ENCODE data around the gene MICALL2. TPM values are rescaled to one million over a fixed set of nuclear protein-coding genes. Genes with fewer than 3 reads are reported as not detected.
"Not testable (repeated sequence)": the region's sequence is repeated elsewhere in the genome, so short reads cannot be mapped to it uniquely, and the experiment has no call there.

Gene MICALL2
- total and polyA plus RNA-seq, 5 donors = 9.7 to 18.7 (median 13.0) TPM

DNA sequence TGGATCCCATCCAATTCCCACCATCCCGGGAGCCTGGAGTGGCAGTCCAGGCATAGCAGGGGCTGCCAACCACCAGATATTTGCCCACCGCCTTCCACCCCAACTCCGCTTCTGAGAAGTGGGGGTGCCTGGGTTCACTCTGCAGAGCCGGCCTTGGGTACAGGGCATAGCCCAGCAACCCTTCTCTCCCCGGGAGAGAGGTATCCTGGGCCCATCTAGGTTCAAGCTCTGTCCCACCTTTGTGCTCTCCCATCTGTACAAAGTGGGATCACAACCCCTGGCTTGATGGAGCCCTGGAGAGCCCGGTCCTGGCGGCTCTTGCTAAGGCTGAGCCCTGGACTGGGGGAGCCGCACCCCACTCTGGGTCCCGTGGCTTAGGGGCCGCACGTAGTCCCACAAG, 12.2 kb downstream of the MICALL2 start:
- H3K27ac ChIP-seq (ENCODE audit: low read length) = no peak overlapping the region
- ATAC-seq (no peak), DNase-seq (no peak)
- no peaks in the 10 kb centered on the region for H3K27me3 ChIP-seq (ENCODE audit: control insufficient read depth, insufficient read depth)
- no peak overlapping the region for H3K4me3 ChIP-seq (ENCODE audit: low read length)
- no peaks in the 10 kb centered on the region for H3K9me3 ChIP-seq (ENCODE audit: control insufficient read depth, low read length)
- 82% methylated on average over 11 of the region's 11 CpGs for WGBS
- intact Hi-C loops (cut with DNase I) = no loop called here
- H3K4me1 ChIP-seq (ENCODE audit: control insufficient read depth, insufficient read depth, low read length) = no peaks in the 10 kb centered on the region

DNA sequence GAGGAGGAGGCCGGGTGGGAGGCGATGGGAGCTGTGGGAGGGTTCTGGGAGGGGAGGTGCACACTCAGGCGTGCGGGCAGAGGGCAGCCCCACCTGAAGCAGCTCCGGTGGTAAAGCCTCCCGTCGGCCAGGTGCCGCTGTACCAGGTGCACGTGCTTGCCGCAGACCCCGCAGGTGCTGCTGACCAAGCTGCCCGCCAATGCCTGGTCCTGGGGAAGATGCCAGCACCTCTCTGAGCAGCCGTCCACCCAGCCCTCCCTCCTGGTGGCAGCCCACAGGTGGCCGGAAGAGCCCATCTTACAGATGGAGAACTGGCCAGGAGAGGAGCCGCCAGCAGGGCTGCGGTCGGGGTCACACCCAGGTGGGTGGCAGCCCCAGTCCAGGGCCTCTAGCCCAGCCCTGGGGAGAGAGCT, 12.6 kb downstream of the MICALL2 start:
- Histone ChIP-seq H3K4me3 (ENCODE audit: low read length) (no peak overlapping the region), H3K4me1 (ENCODE audit: control insufficient read depth, insufficient read depth, low read length) (no peaks in the 10 kb centered on the region), H3K27ac (ENCODE audit: low read length) (no peak overlapping the region), H3K27me3 (ENCODE audit: control insufficient read depth, insufficient read depth) (no peaks in the 10 kb centered on the region), H3K9me3 (ENCODE audit: control insufficient read depth, low read length) (no peaks in the 10 kb centered on the region)
- WGBS = 78% methylated on average over 17 of the region's 17 CpGs
- intact Hi-C loops (cut with DNase I) = no loop called here
- no peak for DNase-seq
- no peak for ATAC-seq

DNA sequence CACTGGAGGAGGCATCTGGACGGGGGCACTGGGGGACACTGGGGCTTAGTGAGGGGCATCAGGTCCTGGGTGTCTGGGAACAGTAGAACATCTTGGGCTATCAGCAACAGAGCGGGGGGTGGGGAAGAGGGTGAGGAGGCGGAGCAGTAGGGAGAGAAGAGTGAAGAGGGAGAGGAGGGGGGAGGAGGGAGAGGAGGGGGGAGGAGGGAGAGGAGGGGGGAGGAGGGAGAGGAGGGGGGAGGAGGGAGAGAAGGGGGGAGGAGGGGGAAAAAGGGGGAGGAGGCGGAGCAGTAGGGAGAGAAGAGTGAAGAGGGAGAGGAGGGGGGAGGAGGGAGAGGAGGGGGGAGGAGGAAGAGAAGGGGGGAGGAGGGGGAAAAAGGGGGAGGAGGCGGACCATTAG, 13.2 kb downstream of the MICALL2 start:
- H3K4me1 ChIP-seq (ENCODE audit: control insufficient read depth, insufficient read depth, low read length); H3K9me3 ChIP-seq (ENCODE audit: control insufficient read depth, low read length); DNase-seq; H3K27me3 ChIP-seq (ENCODE audit: control insufficient read depth, insufficient read depth); H3K4me3 ChIP-seq (ENCODE audit: low read length); H3K27ac ChIP-seq (ENCODE audit: low read length); ATAC-seq; intact Hi-C loops (cut with DNase I): not testable (repeated sequence)
- 87% methylated on average over 4 of the region's 5 CpGs for WGBS

DNA sequence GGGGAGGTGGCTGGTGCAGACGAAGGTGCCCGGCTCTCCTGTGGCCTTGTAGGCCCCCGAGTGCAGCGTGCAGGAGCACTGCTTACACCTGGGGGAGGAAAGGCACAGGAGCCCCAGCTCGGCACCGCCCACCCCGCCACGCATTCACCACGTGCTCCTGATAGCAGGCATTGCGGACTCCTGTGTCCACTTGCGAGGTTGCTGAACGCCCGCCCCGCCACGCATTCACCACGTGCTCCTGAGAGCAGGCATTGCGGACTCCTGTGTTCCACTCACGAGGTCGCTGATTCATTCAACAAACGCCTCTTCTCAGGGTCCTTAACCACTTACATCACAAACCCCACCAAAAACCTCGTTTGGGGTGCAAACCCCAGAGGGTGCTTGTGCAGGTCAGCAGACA, 13.9 kb downstream of the MICALL2 start:
- Histone ChIP-seq H3K27me3 (ENCODE audit: control insufficient read depth, insufficient read depth) (no peaks in the 10 kb centered on the region), H3K27ac (ENCODE audit: low read length) (no peak overlapping the region), H3K9me3 (ENCODE audit: control insufficient read depth, low read length) (no peaks in the 10 kb centered on the region), H3K4me1 (ENCODE audit: control insufficient read depth, insufficient read depth, low read length) (no peaks in the 10 kb centered on the region), H3K4me3 (ENCODE audit: low read length) (no peak overlapping the region)
- intact Hi-C loops (cut with DNase I) = no loop called here
- ATAC-seq = no peak
- WGBS = 92% methylated on average over 21 of the region's 21 CpGs
- DNase-seq = no peak

DNA sequence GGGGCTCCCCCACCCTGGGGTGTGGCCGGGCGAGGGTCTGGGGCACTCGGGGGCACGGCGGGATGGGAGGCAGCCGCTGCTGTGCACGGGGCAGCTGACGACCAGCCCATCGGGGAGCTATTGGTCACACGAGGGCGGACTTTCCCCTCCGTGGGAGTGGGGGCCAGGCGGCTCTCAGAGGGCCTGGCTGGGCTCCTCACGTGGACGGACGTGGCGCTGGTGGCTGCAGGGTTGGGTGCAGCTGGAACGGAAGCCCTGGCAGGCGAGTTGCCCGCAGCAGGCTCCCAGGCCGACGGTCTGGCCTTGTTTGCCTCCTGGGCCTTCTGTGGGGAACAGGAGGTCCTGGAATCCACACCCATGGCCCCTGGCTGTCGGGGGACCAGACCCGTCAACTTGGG, 14.3 kb downstream of the MICALL2 start:
- WGBS = 87% methylated on average over 24 of the region's 24 CpGs
- Histone ChIP-seq H3K9me3 (ENCODE audit: control insufficient read depth, low read length) (no peaks in the 10 kb centered on the region), H3K4me1 (ENCODE audit: control insufficient read depth, insufficient read depth, low read length) (no peaks in the 10 kb centered on the region), H3K4me3 (ENCODE audit: low read length) (no peak overlapping the region), H3K27me3 (ENCODE audit: control insufficient read depth, insufficient read depth) (no peaks in the 10 kb centered on the region), H3K27ac (ENCODE audit: low read length) (no peak overlapping the region)
- DNase-seq (no peak), ATAC-seq (no peak)
- intact Hi-C loops (cut with DNase I) = no loop called here

DNA sequence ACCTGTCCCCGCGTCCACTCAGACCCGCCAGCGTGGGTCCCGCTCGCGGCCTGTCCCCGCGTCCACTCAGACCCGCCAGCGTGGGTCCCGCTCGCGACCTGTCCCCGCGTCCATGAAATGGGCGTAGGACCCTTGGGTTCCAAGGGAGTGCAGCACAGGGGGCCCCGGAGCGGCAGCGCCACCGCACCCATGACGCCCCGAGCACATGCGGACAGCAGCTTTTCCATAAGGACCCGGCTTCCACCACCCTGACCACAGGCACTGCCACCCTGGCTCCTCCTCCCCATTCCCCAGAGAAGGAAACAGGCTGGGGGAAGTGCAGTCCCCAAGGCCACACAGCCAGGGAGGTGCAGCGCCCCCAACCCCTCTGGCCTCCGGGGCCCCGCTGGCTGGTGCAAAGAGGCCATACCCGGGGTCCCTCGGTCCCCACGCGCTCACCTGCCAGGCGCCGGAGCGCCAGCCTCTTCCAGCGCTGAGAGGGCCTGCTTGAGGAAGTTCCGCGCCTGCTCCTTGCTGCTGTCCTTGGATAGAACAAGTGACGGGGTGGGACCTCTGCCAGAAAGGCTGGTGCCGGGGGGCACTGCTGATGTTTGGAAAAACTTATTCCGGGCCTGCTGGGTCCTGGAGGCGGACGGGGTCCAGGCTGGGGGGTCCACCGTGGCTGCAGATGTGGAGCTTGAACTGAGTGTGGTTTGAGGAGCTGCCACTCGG, 14.9 kb downstream of the MICALL2 start:
- 94% methylated on average over 45 of the region's 45 CpGs for WGBS
- H3K4me3 ChIP-seq (ENCODE audit: low read length) = no peak overlapping the region
- intact Hi-C loops (cut with DNase I) = no loop called here
- no peaks in the 10 kb centered on the region for H3K27me3 ChIP-seq (ENCODE audit: control insufficient read depth, insufficient read depth)
- ATAC-seq (no peak), DNase-seq (no peak)
- no peaks in the 10 kb centered on the region for H3K9me3 ChIP-seq (ENCODE audit: control insufficient read depth, low read length)
- no peaks in the 10 kb centered on the region for H3K4me1 ChIP-seq (ENCODE audit: control insufficient read depth, insufficient read depth, low read length)
- H3K27ac ChIP-seq (ENCODE audit: low read length) = no peak overlapping the region

DNA sequence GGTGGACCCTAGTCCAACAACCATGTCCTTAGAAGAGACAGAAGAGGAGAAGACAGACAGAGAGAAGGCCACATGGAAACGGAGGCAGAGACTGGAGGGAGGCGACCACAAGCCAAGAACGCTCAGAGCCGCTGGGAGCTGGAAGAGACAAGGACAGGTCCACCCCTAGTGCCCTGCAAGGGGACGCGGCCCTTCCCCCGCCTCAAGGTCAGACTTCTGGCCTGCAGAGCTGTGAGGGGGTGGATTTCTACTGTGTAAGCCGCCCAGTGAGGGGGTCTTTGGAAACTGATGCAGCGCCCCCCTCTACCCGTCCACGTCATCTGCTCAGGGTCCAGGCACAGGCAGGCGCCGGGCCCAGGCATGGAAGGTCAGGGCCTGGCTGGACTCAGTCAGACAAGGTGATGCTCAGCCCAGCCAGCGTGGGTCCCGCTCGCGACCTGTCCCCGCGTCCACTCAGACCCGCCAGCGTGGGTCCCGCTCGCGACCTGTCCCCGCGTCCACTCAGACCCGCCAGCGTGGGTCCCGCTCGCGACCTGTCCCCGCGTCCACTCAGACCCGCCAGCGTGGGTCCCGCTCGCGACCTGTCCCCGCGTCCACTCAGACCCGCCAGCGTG, 15.6 kb downstream of the MICALL2 start:
- H3K9me3 ChIP-seq (ENCODE audit: control insufficient read depth, low read length); H3K4me3 ChIP-seq (ENCODE audit: low read length); DNase-seq; intact Hi-C loops (cut with DNase I); H3K27me3 ChIP-seq (ENCODE audit: control insufficient read depth, insufficient read depth); ATAC-seq; H3K4me1 ChIP-seq (ENCODE audit: control insufficient read depth, insufficient read depth, low read length); H3K27ac ChIP-seq (ENCODE audit: low read length): not testable (repeated sequence)
- 97% methylated on average over 19 of the region's 42 CpGs for WGBS

DNA sequence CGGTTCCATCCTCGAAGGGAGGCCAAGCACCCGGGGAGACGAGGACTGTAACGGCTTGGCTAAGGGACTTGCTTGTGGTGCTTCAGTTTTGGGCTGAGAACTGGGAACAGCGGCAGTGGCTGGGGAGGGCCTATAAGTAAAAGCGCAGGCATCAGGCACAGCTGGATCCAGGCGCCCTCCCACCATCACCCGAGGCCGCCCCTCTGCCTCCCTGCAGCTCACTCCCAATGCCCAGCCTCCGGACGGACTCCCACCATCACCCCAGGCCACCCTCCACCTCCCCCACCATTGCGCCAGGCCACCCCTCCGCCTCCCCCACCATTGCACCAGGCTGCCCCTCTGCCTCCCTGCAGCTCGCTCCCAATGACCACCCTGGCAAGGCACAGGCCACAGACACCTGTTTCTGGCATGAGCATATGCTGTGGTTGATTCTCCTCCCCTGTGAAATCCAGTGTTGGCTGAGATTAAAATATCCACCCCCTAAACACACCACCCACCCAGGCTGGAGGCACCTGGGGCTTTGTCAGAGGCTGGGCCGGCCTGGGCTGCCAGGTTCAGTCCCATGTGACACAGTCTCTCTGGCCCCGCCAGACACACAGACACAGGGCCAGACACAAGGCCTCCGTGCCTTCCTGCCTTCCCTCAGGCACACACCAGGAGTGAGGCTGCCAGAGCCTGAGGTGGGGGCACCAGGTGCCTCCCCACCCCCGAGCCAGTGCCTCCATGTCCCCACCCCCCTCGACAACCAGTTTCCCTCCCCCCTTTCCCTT, 16.7 kb downstream of the MICALL2 start:
- no peak overlapping the region for H3K27ac ChIP-seq (ENCODE audit: low read length)
- no peak for DNase-seq
- no peak overlapping the region for H3K4me3 ChIP-seq (ENCODE audit: low read length)
- intact Hi-C loops (cut with DNase I) = no loop called here
- H3K9me3 ChIP-seq (ENCODE audit: control insufficient read depth, low read length) = no peaks in the 10 kb centered on the region
- no peaks in the 10 kb centered on the region for H3K4me1 ChIP-seq (ENCODE audit: control insufficient read depth, insufficient read depth, low read length)
- WGBS = 91% methylated on average over 20 of the region's 20 CpGs
- no peak for ATAC-seq
- no peaks in the 10 kb centered on the region for H3K27me3 ChIP-seq (ENCODE audit: control insufficient read depth, insufficient read depth)

DNA sequence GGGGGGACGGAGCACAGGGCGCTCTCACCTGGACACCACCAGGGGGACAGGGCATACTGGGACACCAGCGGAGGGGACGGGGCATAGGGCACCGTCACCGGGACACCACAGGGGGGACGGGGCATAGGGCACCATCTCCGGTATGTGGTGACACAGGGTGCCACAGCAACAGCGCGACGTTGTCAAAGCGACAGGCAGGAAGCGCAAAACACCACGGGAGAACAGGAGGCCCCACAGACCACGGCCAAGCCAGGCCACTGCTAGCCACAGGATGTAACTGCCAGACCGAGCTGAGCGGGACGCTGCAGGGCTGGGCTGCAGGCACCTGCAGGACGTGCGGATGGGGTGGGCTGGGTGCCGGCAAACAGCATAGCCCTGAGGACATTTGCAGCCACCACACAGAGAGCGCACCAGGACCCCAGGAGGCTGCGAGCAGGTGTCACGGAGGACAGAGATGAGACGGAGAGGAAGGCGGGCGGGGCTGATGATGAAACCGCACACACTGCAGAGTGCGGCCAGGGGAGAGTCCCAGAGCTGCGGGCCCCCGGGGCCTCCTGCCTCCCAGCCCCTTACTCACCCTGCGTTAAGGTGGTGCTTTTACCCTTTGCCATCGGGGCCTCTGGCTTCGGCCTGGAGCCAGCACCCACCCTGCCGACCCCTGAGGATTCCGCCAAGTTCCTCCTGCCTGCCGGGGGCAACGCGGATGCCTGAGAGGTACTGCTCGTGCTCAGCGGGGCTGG, 17.5 kb downstream of the MICALL2 start:
- H3K9me3 ChIP-seq (ENCODE audit: control insufficient read depth, low read length) = no peaks in the 10 kb centered on the region
- DNase-seq = peak in 1 of 3 donors; percentile 44
- 89% methylated on average over 41 of the region's 41 CpGs for WGBS
- no peak overlapping the region for H3K4me3 ChIP-seq (ENCODE audit: low read length)
- no peaks in the 10 kb centered on the region for H3K4me1 ChIP-seq (ENCODE audit: control insufficient read depth, insufficient read depth, low read length)
- intact Hi-C loops (cut with DNase I) = no loop called here
- no peaks in the 10 kb centered on the region for H3K27me3 ChIP-seq (ENCODE audit: control insufficient read depth, insufficient read depth)
- no peak for ATAC-seq
- no peak overlapping the region for H3K27ac ChIP-seq (ENCODE audit: low read length)

DNA sequence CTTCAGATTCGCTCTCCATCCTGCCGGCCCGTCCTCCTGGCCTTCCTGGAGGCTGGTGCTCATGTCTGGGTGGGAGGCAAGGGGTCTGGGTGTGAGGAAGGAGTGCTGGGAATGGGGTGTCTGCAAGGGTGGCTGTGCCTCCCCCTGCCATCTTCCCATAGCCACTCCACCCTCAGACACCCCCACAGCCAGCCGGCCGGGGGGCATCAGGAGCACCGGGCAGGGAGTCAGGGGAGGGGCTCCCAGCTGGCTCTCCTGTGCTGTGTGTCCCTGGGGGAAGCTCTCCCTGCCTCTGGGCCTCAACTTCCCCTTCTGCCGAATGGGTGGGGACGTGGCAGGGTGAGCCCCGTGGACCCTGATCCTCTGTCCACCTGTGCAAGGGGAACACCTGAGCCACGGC, 18.6 kb downstream of the MICALL2 start:
- no peak for ATAC-seq
- Histone ChIP-seq H3K9me3 (ENCODE audit: control insufficient read depth, low read length) (no peaks in the 10 kb centered on the region), H3K27me3 (ENCODE audit: control insufficient read depth, insufficient read depth) (no peaks in the 10 kb centered on the region), H3K4me3 (ENCODE audit: low read length) (no peak overlapping the region), H3K4me1 (ENCODE audit: control insufficient read depth, insufficient read depth, low read length) (no peaks in the 10 kb centered on the region), H3K27ac (ENCODE audit: low read length) (no peak overlapping the region)
- DNase-seq = no peak
- intact Hi-C loops (cut with DNase I) = no loop called here
- WGBS = 91% methylated on average over 10 of the region's 10 CpGs
